ENCODE measurements around the gene UNC119B.

The UNC119B gene

DNA sequence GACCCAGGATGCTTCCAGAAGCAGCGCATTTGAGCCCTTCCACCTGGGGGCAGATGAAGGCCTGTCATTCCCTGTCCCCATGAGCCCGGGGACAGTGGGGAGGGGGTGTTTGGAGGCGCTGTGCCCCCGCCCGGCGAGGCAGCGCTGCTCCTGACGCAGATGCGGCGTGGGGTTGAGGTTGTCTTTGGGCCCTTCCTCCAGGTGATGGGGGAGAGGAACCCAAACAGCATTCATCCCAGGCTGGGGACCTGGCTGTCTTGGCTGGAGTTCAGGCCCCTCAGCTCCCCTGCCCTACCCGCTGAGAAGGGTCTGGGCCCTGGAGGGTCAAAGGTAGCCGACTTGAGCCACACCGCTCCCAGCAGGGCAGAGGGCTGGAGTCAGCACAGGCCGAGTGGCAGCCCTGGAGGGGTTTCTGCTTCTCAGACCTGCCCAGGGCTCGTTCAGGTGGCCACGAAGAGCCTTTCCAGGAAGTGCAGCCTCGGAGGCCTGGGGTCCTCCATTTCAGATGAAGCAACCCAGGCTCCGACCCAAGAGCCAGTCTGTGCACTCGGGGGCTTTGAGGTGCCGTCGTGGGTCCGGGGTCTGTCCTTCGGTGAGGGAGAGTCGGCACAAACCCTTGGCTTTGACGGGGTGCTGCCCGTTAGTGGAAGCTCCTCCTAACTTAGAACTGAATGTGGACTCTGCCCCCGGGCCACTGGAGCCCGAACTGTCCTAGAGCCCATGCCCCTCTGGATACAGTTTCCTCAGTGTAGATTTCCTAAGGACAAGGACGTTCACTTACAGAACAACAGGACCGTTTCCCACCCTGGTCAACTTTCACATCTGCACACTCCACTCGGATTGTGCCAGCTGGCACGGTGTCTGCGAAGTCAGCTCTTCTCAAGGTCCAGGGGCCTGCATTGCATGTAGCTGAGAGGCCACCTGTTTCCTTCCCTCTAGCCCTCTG, 31.5 kb downstream of the UNC119B start:
- DNase-seq, result peak; percentile 67

GRCh38 chr12:120744922-120745493, 34.8 kb downstream of the UNC119B start:
- no peak for DNase-seq

- peak; percentile 12 for DNase-seq
These were observed 38.0 kb downstream of the UNC119B start for GRCh38 chr12:120748242-120748641.

DNA sequence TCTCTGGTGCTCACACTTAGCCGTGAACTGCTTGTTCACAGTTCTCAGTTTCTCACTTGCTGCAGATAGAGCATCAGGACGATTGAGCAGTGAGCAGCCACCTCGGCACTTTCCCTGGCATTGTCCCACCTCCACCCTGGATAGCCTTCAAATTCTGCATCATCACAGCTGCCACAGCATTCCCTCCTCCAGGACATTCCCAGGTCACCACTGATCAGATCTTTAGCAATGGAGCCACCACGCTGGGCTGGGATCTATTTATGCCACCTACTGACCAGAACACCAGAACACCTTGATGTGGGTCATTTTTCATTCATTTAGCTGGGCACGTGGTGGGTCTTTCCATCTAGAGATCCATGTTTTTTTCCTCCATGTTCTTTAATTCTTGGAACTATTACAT, 39.0 kb downstream of the UNC119B start:
- DNase-seq, result peak; percentile 10

- DNase-seq, result no peak
These were observed 40.5 kb downstream of the UNC119B start for GRCh38 chr12:120750806-120751205.

DNA sequence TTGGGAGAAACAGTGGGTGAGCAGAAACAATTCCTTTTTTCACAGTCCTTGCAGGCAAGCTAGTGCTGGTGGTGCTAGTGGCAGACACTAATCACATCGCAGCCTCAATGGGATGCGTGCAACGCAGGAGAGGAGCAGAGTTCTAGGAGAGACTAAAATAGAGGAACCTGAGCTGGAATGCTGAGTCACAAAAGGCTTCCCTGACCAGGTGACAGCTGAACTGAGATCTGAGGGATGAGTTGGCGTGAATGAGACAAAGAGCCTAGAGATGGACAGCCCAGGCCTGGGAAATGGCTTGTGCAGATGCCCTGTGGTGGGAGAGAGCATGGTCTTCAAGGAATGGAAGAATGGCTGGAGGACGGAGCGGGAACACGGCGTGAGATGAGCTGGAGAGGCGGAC, 41.1 kb downstream of the UNC119B start:
- DNase-seq, result peak; percentile 19

GRCh38 chr12:120754792-120755191, 44.5 kb downstream of the UNC119B start:
- DNase-seq, result no peak

- no peak for DNase-seq
These were observed 45.0 kb downstream of the UNC119B start for GRCh38 chr12:120755269-120755668.

DNA sequence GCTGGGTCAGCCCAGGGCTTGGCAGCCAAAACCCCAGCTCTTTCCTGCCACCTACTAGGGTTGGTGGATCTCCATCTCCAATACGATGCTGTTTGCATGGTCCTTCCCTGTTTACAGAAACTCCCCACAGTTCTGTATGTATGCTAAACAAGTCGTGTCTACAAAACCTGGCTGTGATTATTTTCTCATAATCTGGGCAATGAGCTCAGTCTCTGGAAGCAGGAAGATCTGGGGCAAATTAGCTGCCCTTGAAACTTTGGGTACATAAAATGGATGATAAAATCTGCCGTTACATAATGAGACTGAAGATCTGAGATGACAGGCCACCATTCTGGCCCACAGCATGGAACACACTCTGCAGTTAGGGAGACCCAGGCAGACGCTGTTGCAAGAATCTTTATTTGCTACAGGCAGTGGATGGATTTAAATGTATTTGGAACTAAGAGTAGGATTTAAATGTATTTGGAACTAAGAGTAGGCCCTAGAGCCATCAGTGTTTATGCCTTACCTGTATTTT, 47.0 kb downstream of the UNC119B start:
- no peak for DNase-seq

GRCh38 chr12:120757949-120758348, 47.7 kb downstream of the UNC119B start:
- DNase-seq, result no peak

GRCh38 chr12:120758798-120759590, 48.7 kb downstream of the UNC119B start:
- no peak for DNase-seq

GRCh38 chr12:120759591-120760348, 49.5 kb downstream of the UNC119B start:
- no peak for DNase-seq

DNA sequence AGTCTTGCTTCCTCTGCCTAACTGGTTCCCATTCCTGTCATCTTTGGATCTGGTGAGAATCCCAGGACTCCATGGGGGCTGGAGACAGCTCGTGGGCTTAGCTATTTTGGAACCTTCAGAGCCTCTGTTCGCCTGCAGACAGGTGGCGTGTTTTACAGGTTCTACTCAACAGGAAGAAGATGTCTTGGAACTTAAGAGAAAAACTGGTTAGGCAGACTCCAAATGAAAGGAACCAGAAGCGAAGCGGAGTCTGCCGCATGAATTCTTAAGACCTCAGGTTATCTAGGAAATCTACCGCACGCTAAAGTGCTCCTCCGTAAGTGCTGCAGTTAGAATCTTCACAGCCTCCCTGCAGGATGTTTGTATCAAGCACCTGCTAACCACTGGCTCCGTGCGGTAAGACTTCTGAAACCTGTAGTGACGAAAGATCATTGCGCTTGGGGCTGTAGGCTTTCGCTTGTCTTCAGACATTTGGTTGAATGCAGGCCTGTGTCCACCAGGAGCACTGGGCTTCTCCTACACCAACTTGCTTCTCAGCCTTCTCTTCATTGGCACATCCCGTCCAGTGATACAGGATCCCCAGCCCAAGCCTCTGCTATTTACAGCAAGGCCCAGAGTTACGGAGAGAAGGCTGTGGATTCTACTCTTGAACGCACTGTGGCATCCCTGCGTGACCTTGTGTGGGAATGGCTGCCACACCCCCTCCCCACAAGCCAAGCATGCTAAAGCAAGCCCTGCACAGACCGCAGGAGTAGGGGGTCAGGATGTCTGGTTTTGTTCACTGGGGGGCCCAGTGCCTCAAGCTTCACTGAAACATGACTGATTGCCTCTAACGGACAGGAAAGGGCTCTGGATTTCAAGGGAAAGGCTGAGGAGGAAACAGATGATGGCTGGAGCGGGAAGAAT, 50.3 kb downstream of the UNC119B start:
- no peak for DNase-seq

DNA sequence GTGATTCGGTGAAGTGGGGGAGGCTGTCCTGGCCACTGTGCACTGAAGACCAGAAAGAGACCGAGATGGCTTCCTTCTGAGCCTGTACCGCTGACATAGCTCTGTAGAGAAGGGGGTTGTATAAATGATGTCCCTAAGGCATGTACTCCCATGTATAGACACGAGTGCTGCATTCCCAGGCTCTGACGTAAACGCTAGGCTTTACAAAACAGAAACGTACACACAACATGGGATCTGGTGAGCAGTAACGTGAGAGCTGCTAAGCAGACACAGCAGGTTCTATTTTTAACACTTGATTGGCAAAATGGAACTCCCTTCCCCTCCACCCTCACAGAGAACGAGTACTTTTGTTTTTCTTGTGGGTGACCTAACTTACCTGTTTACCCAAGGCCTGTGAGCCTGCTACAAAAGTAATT, 51.3 kb downstream of the UNC119B start:
- peak; percentile 75 for DNase-seq

GRCh38 chr12:120762086-120762485, 51.8 kb downstream of the UNC119B start:
- no peak for DNase-seq

DNA sequence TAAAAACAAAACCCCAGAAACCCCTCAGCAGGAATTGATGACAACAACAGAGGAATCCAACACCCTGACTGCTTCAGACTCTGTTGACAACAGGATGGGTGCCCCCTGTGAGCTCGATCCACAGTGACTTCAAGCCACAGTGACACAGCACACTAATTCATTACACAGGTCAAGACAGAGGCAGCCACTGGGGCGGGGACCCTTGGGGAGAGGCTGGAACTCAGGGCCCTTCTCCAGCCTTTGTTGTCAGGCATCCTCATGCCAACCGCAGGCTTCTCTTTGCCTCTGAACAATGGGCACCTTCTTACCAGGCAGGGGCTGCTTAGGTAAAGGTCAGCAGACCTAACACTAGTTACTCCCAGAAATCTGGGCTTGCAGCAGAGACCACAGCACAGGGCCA, 53.0 kb downstream of the UNC119B start:
- no peak for DNase-seq

DNA sequence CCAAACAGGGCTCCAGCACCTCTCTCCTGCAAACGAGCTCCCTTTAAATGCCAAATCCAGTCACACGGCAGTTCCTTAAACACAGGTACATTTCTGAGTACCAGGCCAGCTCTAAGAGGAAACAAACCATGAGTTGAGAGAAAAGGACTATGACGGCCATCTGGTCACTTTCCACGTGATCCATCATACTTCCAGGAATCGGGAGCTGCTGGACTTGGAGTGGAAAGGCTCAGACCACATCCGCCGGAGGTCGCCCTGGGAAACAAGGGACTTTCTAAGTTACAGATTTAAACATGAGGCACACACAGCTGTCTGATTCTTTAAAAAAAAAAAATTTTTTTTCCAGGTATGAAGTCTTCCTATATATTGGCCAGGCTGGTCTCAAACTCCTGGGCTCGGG, 54.6 kb downstream of the UNC119B start:
- no peak for DNase-seq

- DNase-seq, result no peak
These were observed 56.3 kb downstream of the UNC119B start for GRCh38 chr12:120766566-120766965.

DNA sequence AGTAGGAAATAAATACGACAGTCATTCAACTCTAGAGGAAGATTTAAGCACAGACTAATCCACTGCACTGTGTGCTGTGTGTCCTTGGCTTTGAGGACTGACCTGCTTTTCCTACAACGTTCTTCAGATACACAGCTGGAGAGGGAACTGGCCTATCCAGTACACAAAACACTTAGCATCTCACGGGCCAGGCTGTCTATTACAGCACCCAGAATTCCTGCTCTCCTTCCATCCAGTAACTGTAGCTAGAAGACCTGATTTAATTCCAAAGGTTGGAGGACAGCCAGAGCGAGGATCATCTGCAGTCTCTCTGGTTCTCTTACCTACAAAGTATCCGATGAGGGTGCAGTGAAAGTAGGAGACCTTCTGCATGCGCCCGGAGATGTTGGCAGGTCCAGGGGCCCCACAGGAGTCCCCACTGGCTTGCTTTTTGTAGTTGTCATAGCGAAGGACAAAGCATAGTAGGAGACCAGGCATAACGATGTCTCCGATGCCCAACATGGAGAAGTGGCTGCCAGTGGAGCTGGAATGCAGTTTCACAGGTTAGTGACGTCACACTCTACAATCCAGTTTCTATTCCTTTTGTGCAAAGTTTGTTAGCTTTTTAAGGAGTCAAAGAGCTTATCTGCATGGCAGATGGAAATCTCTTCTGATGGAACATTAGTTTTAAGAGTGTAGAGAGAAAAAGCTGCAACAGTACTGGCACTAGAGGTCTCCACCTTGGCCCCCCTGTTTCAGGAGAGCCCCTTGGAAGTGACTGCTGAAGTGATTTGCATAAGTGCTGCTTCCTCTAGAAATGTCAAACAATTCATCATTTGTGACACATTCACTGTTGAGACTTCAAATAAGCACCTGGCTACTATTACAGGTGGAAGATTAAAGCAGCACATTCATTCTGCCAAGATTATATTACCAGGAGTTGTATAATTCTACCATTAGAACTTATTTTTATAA, 57.1 kb downstream of the UNC119B start:
- DNase-seq, result no peak

DNA sequence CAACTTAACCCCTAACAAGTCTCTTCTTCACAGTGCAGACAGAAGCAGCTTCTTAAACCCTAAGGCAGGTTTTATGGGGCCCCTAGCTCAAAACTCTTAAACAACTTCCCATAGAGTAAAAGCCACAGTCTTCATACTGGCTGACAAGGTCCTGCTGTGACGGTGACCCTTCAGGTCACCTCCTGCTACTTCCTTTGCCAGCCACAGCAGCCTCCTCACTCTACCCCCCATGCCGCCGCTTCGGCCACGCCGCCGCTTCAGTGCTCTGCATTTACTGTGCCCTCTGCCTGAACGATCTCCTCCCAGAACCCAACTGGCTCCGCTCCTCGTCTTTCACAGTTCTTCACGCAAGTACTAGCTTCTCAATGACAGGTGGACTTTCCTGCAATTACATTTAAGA, 60.8 kb downstream of the UNC119B start:
- no peak for DNase-seq

All from left hindlimb (tissue), 1 donor.